ENCODE measurements around the gene PDE11A. TPM values are rescaled to one million over a fixed set of nuclear protein-coding genes. Genes with fewer than 3 reads are reported as not detected.

The PDE11A gene
- polyA plus RNA-seq, 2 of the 4 experiments (the other 2 are of a cell fraction) = 3.6 to 5.6 TPM

GRCh38 chr2:177586154-177586553 lies 486.4 kb downstream of the PDE11A start:
- CTCF ChIA-PET = interaction anchor here (0.9 to 1.9 kb wide), 3 partner anchors 18 to 96 kb away, joined by 3 to 4 read pairs (median 4); no protein-coding TSS in a partner anchor
- Histone ChIP-seq H3K4me3 (no peak overlapping the region), H3K9me3 (no peaks in the 10 kb centered on the region), H3K4me2 (no peak overlapping the region), H3K4me1 (no peaks in the 10 kb centered on the region), H3K27ac (no peak overlapping the region)
- DNase-seq (ENCODE audit: low read depth in 1 of 2, low spot score in 1 of 2) (no peak), FAIRE-seq (no peak), ATAC-seq (no peak)
- WGBS (ENCODE audit: missing lambda C conversion rate) = 31% methylated on average over 1 of the region's 1 CpG
- POLR2A ChIA-PET = no interaction called here
- no peak for TF ChIP-seq HOXB13 (CRISPR knock-in tag; IDR thresholded peaks at IDR 0.05; ENCODE audit: low read depth)
- TF ChIP-seq SREBF2 (IDR thresholded peaks at IDR 0.05) = no peak
- no peak for TF ChIP-seq CHD2 (IDR thresholded peaks at IDR 0.05; ENCODE audit: low read length, partially characterized antibody)
- TF ChIP-seq EHMT2 (IDR thresholded peaks at IDR 0.05; ENCODE audit: low read depth) = no peak
- TF ChIP-seq POLR2A (IDR thresholded peaks at IDR 0.05; ENCODE audit: low read length) = no peak
- no peak for TF ChIP-seq BHLHE40 (IDR thresholded peaks at IDR 0.05; ENCODE audit: low read depth, low read length)
- TF ChIP-seq HOXB5 (CRISPR knock-in tag; IDR thresholded peaks at IDR 0.05) = no peak
- no peak for TF ChIP-seq CTCF (IDR thresholded peaks at IDR 0.05)
- TF ChIP-seq PHF8 (IDR thresholded peaks at IDR 0.05; ENCODE audit: borderline replicate concordance, low read depth) = no peak
- TF ChIP-seq MYC (IDR thresholded peaks at IDR 0.05; ENCODE audit: borderline replicate concordance, low read length) = no peak
- no peak for TF ChIP-seq KDM1A (IDR thresholded peaks at IDR 0.05; ENCODE audit: low read depth)
- TF ChIP-seq EHF (CRISPR knock-in tag; IDR thresholded peaks at IDR 0.05) = no peak
- TF ChIP-seq NPAS2 (CRISPR knock-in tag; IDR thresholded peaks at IDR 0.05; ENCODE audit: borderline replicate concordance) = no peak
- TF ChIP-seq BCL3 (IDR thresholded peaks at IDR 0.05) = no peak
- TF ChIP-seq KDM5A (IDR thresholded peaks at IDR 0.05) = no peak
- TF ChIP-seq NFE2L2 (conservative IDR thresholded peaks at IDR 0.05; ENCODE audit: low read length) = no peak
- no peak for TF ChIP-seq SMC3 (IDR thresholded peaks at IDR 0.05)
- no peak for TF ChIP-seq RFX5 (IDR thresholded peaks at IDR 0.05)

- Histone ChIP-seq H3K27ac (no peak overlapping the region), H3K4me3 (no peak overlapping the region), H3K9me3 (no peaks in the 10 kb centered on the region), H3K4me2 (no peak overlapping the region), H3K4me1 (no peaks in the 10 kb centered on the region)
- CTCF ChIA-PET = interaction anchor here (0.9 to 1.9 kb wide), 4 partner anchors 19 to 95 kb away, joined by 3 to 4 read pairs (median 4); no protein-coding TSS in a partner anchor
- no peak for TF ChIP-seq REST (IDR thresholded peaks at IDR 0.05)
- no peak for TF ChIP-seq PBX3 (IDR thresholded peaks at IDR 0.05)
- TF ChIP-seq ATOH8 (CRISPR knock-in tag; IDR thresholded peaks at IDR 0.05; ENCODE audit: low read depth) = no peak
- no peak for TF ChIP-seq RCOR1 (IDR thresholded peaks at IDR 0.05; ENCODE audit: low read depth, low read length)
- no peak for TF ChIP-seq HDAC2 (IDR thresholded peaks at IDR 0.05)
- no peak for TF ChIP-seq FOSL2 (IDR thresholded peaks at IDR 0.05)
- no peak for TF ChIP-seq FOSL2 (CRISPR knock-in tag; IDR thresholded peaks at IDR 0.05)
- no peak for TF ChIP-seq ELK1 (IDR thresholded peaks at IDR 0.05; ENCODE audit: low read depth, low read length)
- no peak for TF ChIP-seq ZFP36 (IDR thresholded peaks at IDR 0.05; ENCODE audit: borderline replicate concordance, partially characterized antibody)
- no peak for TF ChIP-seq POLR2AphosphoS2 (conservative IDR thresholded peaks at IDR 0.05; ENCODE audit: low read length)
- FAIRE-seq = no peak
- no peak for DNase-seq (ENCODE audit: low read depth in 1 of 2, low spot score in 1 of 2)
- 84% methylated on average over 5 of the region's 5 CpGs for WGBS (ENCODE audit: missing lambda C conversion rate)
- ATAC-seq = no peak
- POLR2A ChIA-PET = no interaction called here
These were observed 487.2 kb downstream of the PDE11A start for GRCh38 chr2:177585234-177585863.

Data from A549 (cell line).